Limb (tissue), 2 donors: ENCODE results near the gene CST6.
A peak's percentile ranks its signal among the peaks of the same experiment; 100 is the strongest.
"Not testable (repeated sequence)": the region's sequence is repeated elsewhere in the genome, so short reads cannot be mapped to it uniquely, and the experiment has no call there.

ENCODE experiments used
- DNase-seq, 2 donors: peaks; one replicate each; pipeline ENCODE4 v3.0.0-alpha.2; 2016; ENCODE audit errors: extremely low spot score in 2 of 2

CST6 gene

GRCh38 chr11:66015454-66015881, 3.7 kb downstream of the CST6 start:
- no peak for DNase-seq

GRCh38 chr11:66015936-66016792, 4.4 kb downstream of the CST6 start:
- DNase-seq = no peak

- no peak for DNase-seq
Observed at GRCh38 chr11:66016793-66017177, 5.0 kb downstream of the CST6 start.

DNA sequence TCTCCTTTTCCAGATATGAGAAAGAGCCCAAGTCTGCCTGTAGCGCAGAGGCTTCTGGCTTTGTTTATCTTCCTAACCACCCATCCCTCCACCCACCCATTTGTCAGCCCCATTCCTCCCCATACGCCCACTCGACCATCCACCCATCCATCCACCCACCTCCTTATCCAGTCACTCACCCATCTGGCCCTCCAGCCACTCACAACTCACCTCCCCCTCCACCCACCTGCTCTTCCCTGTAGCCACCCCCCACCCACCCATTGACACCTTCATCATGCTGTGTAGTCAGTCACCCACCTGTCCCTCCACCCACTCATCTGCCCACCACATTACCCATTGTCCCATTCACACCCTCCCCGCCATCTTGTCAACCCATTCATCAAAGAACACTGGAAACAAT, 5.5 kb downstream of the CST6 start:
- DNase-seq = no peak

GRCh38 chr11:66020212-66020611, 8.4 kb downstream of the CST6 start:
- no peak for DNase-seq

DNA sequence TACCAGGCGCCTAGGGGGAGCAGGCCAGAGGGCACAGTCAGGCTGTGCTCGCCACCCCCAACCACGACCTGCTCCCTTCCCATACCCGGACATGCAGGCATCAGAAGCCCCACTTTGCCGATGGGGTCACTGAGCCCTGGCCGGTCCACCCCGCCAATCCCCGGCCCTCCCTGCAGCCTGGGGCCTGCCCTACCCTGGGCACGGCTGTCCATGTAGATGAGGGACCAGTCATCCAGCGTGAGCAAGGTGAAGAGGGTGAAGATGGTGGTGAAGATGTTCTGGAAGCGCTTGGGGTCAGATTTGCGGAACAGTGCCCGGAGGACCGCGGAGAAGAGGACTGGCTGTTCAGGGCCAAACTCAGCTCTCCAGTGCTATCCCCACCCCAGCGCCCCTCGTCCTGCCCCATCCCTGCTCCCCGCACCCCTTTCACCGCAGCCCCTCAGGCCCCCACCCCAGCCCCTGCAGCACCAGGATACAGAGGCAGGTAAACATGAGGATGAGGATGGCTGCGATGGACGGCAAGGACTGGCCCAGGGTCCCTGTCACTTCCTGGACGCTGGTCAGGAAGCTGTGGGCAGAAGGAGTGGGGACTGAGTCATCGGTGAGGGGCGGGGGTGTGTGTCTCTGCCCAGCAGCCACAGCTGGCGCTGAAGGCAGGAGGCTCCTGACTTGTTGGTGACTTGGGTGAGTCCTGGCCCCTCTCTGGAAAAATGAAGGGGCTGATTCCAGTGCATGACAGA, 9.0 kb downstream of the CST6 start:
- no peak for DNase-seq

- DNase-seq = peak; percentile 49 to 87
Observed at GRCh38 chr11:66022401-66023185, 10.8 kb downstream of the CST6 start.

GRCh38 chr11:66023186-66023440, 11.3 kb downstream of the CST6 start:
- DNase-seq = not testable (repeated sequence)

DNA sequence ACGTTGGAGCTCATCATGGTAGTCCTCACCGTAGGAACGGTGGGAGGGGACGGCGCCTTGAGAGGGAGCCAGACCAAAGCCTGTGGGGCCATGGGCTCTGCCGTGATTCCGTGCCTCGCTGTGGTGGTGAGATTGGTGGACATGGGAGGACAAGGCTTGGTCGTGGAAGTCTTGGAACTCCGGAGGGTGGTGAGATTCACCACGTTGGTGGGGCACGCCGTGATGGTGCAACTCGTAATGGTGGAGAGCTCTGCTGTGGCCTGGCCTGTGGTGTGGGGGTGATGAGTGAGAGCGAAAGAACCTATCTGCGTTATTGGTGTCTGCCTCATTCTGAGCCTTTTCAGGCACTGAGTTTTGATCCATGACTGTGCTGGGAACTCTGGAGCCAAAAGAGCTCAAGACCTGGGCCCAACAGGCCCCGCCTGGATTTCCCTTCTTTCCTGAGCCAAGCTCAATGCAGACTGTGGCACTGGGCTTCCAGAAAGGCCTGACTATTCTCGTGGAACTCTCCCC, 14.3 kb downstream of the CST6 start, which contains the start of gene CATSPER1:
CATSPER1 (minus strand) TSS at position 463 of the 513 bp plus-strand sequence; CDS start at position 363, 100 bp downstream.
- DNase-seq = no peak

DNA sequence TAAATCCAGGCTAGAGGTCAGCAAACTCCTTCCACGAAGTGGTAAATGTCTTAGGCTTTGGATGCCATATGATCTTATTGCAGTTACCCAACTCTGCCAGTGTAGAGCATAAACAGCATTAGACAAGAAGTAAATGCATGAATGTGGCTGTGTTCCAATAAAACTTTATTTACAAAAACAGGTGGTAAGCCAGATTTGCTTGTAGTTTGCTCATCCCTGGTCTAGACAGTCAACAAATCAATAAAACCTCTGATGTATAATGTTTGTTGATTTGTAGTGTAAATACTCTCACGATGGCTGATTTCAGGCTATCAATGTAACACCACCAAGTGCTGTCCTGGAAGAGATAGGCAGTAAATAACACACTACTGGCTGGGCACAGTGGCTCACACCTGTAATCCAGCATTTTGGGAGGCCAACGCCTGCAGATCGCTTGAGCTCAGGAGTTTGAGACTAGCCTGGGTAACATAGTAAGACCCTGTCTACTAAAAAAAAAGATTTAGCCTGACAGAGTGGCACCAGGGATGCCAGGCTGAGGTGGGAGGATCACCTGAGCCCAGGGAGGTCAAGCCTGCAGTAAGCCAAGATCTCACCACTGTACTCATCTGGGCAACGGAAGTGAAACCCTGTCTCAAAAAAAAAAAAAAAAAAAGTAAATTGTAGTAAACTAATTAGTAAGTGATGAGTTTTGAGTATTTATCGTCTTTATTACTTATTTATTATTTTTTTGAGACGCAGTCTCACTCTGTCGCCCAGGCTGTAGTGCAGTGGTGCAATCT, 21.3 kb downstream of the CST6 start:
- DNase-seq = no peak

GRCh38 chr11:66035653-66036333, 24.0 kb downstream of the CST6 start:
- DNase-seq = no peak

GRCh38 chr11:66036334-66036710, 24.5 kb downstream of the CST6 start:
- DNase-seq = no peak

- no peak for DNase-seq
Observed at GRCh38 chr11:66037327-66037726, 25.5 kb downstream of the CST6 start.

GRCh38 chr11:66039765-66040164, 28.0 kb downstream of the CST6 start:
- DNase-seq = no peak

DNA sequence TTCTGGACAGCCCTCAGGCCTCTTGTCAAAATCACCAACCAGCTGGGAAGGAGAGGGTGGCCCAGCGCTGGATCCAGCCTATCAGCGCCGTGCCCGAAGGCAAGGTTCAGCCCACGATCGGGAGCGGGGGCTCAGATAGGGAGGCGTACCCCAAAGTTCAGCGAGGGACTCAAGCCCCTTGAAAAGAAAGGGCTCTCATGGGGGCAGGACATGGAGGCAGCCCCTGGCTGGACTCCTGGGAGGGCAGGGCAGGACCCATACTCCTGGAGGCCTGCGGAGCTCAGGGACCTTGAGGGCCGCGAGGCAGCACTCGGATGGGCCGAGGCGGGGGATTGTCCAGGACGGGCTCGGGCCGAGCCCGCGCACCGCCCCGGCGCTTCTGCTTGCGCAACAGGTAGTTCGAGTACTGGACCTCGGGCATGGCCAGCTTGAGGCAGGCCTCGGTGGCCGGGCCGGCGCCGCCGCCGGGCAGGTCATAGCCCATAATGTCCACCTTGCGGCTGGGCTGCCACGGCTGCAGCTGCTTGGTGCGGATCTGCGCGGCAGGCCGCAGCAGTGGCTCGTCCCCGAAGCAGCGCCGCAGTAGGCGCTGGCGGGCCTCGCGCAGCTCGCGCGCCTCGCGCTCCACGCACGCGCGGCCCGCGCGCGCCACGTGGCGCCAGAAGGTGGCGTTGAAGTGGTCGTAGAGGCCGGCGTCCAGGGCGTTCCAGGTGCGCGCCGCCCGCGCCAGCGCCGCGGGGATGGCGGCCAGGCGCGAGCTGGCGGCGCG, 30.6 kb downstream of the CST6 start:
- DNase-seq = no peak

DNA sequence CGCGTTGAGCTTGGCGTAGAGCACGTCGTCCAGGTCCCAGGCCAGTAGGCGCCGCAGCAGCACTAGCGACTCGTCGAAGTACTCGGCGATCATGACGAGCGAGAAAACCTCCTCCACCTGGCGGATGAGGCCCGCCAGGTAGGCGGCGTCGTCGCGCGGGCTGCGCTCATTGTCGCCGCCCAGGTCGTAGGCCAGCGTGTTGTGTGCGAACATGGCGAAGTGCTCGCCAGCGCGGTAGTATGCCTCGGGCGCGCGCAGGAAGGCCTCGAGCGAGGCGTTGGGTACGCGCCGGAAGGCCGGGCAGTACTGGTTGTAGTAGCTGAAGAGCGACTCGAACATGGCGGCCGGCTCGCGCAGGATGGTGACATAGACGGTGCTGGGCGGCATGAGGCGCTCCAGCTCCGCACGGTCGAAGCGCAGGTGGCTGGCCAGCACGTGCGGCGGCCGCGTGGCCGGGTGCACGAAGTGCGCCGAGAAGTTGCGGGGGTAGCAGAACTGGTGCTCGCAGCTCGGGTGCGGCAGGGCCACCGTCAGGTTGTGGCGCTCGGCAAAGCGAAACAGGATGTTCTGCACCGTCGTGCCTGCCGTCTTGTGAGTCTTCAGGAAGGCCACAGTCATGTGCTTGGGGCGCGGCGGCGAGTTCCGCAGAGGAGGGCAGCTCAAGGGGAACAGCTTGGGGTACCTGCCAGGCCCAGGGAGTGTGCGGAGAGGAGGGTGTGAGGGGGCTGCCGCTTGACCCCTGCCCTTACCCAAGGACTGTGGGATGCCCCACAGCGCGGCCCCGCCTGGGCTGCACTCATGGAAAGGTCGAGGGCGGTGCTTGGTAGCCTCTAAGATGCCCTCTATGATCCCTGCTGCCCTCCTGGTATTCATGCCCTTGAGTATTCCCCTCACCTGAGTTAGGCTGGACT, 31.4 kb downstream of the CST6 start:
- no peak for DNase-seq

DNA sequence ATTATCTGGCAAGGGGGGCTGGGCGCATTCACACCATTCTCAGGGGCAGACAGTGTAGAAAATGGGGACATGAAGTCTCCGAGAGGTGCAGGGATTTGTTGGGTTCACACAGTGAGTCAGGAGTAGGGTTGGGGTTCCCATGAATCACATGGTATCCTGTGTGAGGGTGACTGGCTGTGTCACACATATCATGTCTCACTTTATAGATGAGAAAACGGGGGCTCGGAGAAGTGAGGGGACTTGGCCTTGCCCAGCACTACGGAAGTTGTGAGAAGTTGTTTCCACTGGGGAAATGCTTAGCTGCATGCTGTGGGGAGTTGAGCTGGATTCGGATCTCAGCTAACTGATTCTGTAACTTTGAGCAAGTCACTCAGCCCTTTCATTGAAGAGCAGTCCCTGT, 32.9 kb downstream of the CST6 start:
- no peak for DNase-seq

DNA sequence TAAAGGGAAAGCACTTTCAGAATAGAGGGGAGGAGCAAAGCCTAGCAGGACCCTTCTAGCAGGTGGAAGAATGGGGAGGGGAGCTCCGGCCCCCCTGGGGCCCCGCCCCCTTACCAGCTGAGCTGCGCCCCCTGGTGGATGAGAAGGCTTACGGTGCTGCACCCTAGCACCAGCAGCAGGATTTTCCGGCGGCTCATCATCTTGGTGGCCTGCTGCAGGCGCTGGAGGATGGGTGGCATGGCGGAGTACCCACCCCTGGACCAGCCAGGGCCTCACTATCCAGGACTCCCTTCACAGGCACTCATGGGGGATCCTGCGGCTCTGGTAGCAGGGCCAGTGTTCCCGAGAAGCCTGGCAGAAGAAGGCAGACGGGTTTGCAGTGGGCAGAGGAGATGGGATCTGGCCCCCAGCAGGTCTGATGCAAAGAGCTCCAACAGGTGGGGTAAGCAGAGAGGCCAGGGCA, 33.4 kb downstream of the CST6 start:
- peak; percentile 64 to 83 for DNase-seq

DNA sequence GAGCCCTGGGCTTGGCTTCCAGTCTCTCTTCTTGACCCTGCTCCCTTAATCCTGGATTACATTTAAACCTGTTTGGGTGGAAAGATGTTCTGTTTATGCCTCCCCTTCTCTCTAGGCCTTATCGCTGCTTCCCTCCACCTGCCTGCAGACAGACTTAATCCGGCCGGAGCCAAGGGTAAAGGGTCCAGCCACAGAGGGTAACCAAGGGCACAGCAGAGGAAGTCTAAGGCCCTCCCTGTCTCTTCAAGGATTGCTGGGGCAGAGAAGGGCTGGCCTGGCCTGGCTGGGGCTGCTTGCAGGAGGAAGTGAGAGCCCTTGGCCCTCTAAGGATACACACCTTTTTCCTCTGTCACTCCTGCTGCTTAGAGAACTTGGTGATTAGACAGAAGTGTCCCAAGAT, 35.1 kb downstream of the CST6 start:
- DNase-seq = no peak
